ENCODE measurements around the gene KCTD16. TPM values are rescaled to one million over a fixed set of nuclear protein-coding genes. Genes with fewer than 3 reads are reported as not detected.

The KCTD16 gene
- total and polyA plus RNA-seq, 12 donors: 0.04 to 2.1 (median 0.48) TPM; not detected in 1

DNA sequence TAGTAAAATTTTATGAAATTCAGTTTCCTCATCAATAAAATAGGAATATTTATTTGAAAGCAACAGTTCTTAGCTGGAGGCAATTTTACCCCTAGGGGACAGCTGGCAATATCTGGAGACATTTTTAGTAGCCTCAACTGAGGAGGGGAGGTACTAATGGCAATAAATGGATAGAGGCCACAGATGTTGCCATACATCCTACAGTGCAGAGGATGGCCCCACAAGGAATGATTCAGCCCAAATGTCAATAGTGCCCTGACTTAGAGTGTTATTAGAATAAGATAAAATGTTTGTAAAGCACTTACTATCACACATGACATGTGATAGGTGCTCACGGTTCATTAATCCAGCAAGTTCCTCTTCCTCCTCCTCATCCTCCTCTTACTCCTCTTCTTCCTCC is 293.6 kb downstream of the KCTD16 start:
- DNase-seq: no peak
- Histone ChIP-seq H3K4me3 (no peak overlapping the region), H3K9me3 (replicated peaks in 1 of 3) (no peaks in the 10 kb centered on the region), H3K27me3 (no peaks in the 10 kb centered on the region), H3K4me1 (replicated peaks in 1 of 2) (no peaks in the 10 kb centered on the region), H3K36me3 (replicated peaks in 1 of 2) (no peaks in the 10 kb centered on the region), H3K27ac (no peak overlapping the region)
- WGBS, 4 donors: 73 to 83% (median 78%) methylated on average over 1 of the region's 1 CpG
- intact Hi-C loops (cut with DNase I): no loop called here
- TF ChIP-seq POLR2A (IDR thresholded peaks at IDR 0.05): no peak
- TF ChIP-seq, protein P1, sequence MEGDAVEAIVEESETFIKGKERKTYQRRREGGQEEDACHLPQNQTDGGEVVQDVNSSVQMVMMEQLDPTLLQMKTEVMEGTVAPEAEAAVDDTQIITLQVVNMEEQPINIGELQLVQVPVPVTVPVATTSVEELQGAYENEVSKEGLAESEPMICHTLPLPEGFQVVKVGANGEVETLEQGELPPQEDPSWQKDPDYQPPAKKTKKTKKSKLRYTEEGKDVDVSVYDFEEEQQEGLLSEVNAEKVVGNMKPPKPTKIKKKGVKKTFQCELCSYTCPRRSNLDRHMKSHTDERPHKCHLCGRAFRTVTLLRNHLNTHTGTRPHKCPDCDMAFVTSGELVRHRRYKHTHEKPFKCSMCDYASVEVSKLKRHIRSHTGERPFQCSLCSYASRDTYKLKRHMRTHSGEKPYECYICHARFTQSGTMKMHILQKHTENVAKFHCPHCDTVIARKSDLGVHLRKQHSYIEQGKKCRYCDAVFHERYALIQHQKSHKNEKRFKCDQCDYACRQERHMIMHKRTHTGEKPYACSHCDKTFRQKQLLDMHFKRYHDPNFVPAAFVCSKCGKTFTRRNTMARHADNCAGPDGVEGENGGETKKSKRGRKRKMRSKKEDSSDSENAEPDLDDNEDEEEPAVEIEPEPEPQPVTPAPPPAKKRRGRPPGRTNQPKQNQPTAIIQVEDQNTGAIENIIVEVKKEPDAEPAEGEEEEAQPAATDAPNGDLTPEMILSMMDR (IDR thresholded peaks at IDR 0.05): no peak

DNA sequence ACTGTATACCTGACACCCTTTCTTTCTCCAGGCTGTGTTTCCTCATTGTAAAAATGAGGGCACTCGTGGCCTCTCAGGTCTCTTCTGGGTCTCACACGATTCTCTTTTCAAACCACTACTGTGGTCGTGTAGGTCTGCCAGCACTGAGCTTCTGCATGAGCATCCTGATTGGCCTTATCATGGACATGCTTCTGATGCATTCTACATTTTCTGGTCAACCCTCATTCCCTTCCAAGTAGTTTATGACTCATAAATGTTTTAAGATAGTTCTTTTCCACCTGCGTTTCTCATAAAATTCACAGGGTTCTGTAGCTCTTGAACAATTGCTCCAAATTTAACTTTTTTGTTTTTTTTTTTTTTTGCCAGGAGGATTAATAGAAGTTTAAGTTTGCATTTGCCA is 294.8 kb downstream of the KCTD16 start:
- H3K27me3 ChIP-seq: no peaks in the 10 kb centered on the region
- H3K4me1 ChIP-seq (replicated peaks in 1 of 2): no peaks in the 10 kb centered on the region
- no peak overlapping the region for H3K27ac ChIP-seq
- no peaks in the 10 kb centered on the region for H3K9me3 ChIP-seq (replicated peaks in 1 of 3)
- intact Hi-C loops (cut with DNase I): no loop called here
- TF ChIP-seq, protein P1 (IDR thresholded peaks at IDR 0.05): no peak
- TF ChIP-seq POLR2A (IDR thresholded peaks at IDR 0.05): no peak
- DNase-seq: no peak
- H3K36me3 ChIP-seq (replicated peaks in 1 of 2): no peaks in the 10 kb centered on the region
- 59 to 78% (median 70%) methylated on average over 4 of the region's 4 CpGs for WGBS, 4 donors
- no peak overlapping the region for H3K4me3 ChIP-seq

DNA sequence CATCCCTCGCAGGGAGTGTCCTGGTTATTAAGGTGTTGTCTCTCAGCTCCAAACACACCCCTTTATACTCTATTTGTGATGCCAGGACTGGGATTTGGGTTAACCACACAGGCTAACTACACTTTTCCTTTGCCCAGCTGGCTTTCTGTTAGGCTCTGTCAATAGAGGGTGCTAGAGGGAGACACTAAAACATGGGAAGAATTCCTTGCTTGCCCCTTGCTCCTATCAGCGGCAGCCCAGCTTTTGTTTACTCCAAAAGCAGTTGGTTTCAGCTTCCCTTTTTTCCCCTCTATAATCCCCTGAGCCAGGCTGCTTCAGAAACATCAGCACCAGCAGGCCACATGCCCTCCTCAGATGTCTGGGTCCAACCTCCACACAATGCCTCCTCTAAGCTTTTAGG is 297.1 kb downstream of the KCTD16 start:
- peak in 3 of 7 donors; percentile 6 to 20 (median 8) for DNase-seq
- H3K27me3 ChIP-seq: no peaks in the 10 kb centered on the region
- TF ChIP-seq POLR2A (IDR thresholded peaks at IDR 0.05): no peak
- TF ChIP-seq, protein P1 (IDR thresholded peaks at IDR 0.05): peak in 4 of 6 experiments; percentile 6 to 23 (median 14)
- H3K27ac ChIP-seq: no peak overlapping the region
- H3K36me3 ChIP-seq (replicated peaks in 1 of 2): no peaks in the 10 kb centered on the region
- H3K4me3 ChIP-seq: no peak overlapping the region
- intact Hi-C loops (cut with DNase I): no loop called here
- 15 to 44% (median 34%) methylated on average over 2 of the region's 2 CpGs for WGBS, 4 donors
- H3K9me3 ChIP-seq (replicated peaks in 1 of 3): no peaks in the 10 kb centered on the region
- H3K4me1 ChIP-seq (replicated peaks in 1 of 2): no peaks in the 10 kb centered on the region

DNA sequence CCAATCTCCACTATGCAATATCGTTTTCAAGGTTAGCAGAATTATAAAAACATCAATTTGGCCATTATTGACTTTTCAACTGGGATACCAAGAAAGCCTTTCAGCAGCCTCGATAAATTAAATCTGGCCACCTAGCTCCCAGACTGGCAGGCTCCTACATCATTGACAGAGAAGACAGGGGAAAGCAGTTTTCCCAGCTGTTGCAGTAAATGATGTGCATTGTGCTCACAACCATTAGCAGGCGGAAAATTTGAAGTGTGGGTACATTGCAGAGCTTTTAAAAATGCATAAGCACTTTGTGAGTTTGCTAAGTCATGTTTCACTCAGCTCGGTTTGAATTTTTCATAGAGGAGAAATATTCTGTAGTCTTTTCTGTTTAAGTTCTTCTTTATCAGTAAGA is 297.9 kb downstream of the KCTD16 start:
- Histone ChIP-seq H3K4me1 (replicated peaks in 1 of 2) (no peaks in the 10 kb centered on the region), H3K36me3 (replicated peaks in 1 of 2) (no peaks in the 10 kb centered on the region), H3K27me3 (no peaks in the 10 kb centered on the region), H3K4me3 (no peak overlapping the region), H3K27ac (no peak overlapping the region), H3K9me3 (replicated peaks in 1 of 3) (no peaks in the 10 kb centered on the region)
- 33 to 39% (median 38%) methylated on average over 4 of the region's 4 CpGs for WGBS, 4 donors
- no peak for DNase-seq
- TF ChIP-seq, protein P1 (IDR thresholded peaks at IDR 0.05): no peak
- no peak for TF ChIP-seq POLR2A (IDR thresholded peaks at IDR 0.05)
- intact Hi-C loops (cut with DNase I): no loop called here
